Measurements from ENCODE around the gene CFDP1.

- TF ChIP-seq EZH2 (IDR thresholded peaks at IDR 0.05; ENCODE audit: borderline replicate concordance, low read length) (no peak), CTCF (IDR thresholded peaks at IDR 0.05; ENCODE audit: low read length) (no peak)
Measured at GRCh38 chr16:75343941-75344340, 89.4 kb downstream of the CFDP1 start.

Data from OCI-LY1 (cell line).